HG02973 (cell line): ENCODE results near the gene PCDHB14.
"Not testable (repeated sequence)": the region's sequence is repeated elsewhere in the genome, so short reads cannot be mapped to it uniquely, and the experiment has no call there.

Experiments
- ATAC-seq: cut with Tn5 transposase; IDR thresholded peaks from one replicate; pipeline ENCODE4 v1.9.1; 2021; ENCODE audit warnings: moderate library complexity; ENCODE audit not compliant: unreplicated experiment

Gene PCDHB14

DNA sequence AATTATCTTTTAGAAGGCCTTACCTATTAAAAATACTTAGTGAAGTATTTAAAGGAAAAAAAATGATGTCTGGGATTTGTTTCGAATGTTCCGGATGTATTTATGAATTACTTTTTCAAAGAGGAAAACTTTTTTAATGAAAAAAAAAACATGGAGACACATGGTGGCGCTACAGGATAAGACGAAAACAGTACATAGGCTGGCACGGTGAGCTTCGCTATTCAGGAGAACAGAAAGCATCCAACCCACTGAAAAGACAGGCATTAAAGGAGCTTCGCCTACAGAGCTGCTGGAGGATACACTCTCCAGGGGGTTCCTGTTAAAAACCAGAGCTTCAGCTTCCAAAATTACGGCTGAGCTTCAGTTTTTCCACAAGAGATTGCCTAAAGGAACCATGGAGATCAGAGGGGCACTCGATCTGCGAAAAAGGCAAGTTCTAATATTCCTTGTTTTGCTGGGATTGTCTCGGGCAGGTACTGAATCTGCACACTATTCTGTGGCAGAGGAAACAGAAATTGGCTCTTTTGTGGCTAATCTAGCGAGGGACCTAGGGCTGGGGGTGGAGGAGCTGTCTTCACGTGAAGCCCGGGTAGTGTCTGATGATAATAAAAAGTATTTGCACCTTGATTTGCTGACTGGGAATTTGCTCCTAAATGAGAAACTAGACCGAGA, at the start of gene PCDHB14:
Gene PCDHB14, plus strand, starts transcription at position 232 of the 672 bp plus-strand sequence. Its CDS starts 163 bp downstream, at position 395.
- ATAC-seq = no peak

DNA sequence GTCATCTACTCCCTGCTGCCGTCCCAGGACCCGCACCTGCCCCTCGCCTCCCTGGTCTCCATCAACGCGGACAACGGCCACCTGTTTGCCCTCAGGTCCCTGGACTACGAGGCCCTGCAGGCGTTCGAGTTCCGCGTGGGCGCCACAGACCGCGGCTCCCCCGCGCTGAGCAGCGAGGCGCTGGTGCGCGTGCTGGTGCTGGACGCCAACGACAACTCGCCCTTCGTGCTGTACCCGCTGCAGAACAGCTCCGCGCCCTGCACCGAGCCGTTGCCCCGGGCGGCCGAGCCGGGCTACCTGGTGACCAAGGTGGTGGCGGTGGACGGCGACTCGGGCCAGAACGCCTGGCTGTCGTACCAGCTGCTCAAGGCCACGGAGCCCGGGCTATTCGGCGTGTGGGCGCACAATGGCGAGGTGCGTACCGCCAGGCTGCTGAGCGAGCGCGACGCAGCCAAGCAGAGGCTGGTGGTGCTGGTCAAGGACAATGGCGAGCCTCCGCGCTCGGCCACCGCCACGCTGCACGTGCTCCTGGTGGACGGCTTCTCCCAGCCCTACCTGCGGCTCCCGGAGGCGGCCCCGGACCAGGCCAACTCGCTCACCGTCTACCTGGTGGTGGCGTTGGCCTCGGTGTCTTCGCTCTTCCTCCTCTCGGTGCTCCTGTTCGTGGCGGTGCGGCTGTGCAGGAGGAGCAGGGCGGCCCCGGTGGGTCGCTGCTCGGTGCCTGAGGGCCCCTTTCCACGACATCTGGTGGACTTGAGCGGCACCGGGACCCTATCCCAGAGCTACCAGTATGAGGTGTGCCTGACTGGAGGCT, 48.6 kb upstream of the PCDHB14 start:
- not testable (repeated sequence) for ATAC-seq

DNA sequence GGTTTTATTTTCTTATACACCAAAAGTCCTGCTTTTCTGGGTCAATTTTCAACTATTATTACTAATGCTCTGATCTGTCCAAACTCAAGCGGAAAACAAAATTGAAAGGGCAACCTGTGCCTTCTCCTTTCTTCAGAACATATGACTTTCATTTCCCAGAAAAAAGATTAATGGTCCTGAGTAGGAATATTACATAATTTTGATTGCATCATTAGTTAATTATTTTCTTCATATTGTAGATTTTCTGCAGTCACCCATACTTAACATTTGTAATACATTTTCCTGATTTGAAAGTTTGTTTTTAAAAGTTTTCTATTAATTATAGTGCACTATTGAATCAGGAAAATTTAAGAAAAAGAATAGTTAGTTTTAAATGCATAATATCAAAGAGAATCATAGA, 47.2 kb upstream of the PCDHB14 start:
- ATAC-seq = no peak

DNA sequence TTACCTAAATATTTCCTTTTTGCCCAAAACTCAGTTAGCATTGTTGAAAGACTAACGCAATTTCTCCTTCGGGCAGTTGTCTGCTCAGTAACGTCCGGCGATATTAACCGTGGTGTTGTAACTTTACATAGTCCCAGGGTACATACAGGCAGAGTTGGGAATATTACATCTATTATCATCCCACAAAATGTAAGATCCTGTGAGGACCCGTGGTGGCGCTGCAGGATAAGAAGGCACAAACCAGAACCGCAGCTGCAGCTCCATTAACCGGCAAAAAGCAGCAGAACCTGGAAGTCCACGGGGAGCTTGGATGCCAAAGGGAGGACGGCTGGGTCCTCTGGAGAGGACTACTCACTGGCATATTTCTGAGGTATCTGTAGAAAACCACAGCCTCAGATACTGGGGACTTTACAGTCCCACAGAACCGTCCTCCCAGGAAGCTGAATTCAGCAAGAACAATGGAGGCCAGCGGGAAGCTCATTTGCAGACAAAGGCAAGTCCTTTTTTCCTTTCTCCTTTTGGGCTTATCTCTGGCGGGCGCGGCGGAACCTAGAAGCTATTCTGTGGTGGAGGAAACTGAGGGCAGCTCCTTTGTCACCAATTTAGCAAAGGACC, 45.5 kb upstream of the PCDHB14 start, which contains the start of gene PCDHB8:
Gene PCDHB8, plus strand, starts transcription at position 214 of the 615 bp plus-strand sequence. Its CDS starts 245 bp downstream, at position 459.
- not testable (repeated sequence) for ATAC-seq

DNA sequence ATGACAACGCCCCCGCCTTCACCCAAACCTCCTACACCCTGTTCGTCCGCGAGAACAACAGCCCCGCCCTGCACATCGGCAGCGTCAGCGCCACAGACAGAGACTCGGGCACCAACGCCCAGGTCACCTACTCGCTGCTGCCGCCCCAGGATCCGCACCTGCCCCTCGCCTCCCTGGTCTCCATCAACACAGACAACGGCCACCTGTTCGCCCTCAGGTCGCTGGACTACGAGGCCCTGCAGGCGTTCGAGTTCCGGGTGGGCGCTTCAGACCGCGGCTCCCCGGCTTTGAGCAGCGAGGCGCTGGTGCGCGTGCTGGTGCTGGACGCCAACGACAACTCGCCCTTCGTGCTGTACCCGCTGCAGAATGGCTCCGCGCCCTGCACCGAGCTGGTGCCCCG, 43.8 kb upstream of the PCDHB14 start:
- ATAC-seq = not testable (repeated sequence)

DNA sequence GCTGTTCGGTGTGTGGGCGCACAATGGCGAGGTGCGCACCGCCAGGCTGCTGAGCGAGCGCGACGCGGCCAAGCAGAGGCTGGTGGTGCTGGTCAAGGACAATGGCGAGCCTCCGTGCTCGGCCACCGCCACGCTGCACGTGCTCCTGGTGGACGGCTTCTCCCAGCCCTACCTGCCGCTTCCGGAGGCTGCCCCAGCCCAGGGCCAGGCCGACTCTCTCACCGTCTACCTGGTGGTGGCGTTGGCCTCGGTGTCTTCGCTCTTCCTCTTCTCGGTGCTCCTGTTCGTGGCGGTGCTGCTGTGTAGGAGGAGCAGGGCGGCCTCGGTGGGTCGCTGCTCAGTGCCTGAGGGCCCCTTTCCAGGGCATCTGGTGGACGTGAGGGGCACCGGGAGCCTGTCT, 43.3 kb upstream of the PCDHB14 start:
- ATAC-seq = not testable (repeated sequence)

DNA sequence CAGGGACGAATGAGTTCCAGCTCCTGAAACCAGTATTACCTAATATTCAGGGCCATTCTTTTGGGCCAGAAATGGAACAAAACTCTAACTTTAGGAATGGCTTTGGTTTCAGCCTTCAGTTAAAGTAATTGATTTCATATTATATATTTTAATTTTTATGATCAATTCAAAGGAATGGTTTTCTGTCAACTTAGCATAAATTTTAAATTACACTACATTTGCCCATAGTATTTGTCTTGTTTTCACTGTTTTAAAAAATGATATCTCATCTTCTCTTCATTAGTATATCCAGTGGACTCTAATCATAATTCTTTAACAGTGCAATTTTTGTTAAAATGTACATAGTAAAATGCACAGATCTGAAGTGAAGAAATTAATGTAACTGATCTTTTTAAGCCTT, 42.8 kb upstream of the PCDHB14 start:
- no peak for ATAC-seq

DNA sequence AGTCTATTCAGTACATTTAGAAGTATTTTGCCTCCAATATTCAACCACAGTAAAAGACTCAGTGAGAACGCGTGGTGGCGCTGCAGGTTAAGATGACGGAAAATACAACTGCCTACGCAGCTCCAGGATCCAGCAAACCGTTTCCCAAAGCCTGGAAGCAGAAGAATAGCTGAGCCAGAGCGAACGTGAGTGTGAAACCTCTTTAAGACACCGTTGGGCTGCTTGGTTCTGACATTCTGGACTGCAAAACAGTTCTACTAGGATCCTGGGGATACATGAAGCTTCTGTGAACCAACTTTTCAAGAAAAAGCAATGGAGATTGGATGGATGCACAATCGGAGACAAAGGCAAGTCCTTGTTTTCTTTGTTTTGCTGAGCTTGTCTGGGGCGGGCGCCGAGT, 40.9 kb upstream of the PCDHB14 start, which contains the start of gene PCDHB16:
Gene PCDHB16, plus strand, starts transcription at position 140 of the 400 bp plus-strand sequence. Its CDS starts 173 bp downstream, at position 313.
- no peak for ATAC-seq

DNA sequence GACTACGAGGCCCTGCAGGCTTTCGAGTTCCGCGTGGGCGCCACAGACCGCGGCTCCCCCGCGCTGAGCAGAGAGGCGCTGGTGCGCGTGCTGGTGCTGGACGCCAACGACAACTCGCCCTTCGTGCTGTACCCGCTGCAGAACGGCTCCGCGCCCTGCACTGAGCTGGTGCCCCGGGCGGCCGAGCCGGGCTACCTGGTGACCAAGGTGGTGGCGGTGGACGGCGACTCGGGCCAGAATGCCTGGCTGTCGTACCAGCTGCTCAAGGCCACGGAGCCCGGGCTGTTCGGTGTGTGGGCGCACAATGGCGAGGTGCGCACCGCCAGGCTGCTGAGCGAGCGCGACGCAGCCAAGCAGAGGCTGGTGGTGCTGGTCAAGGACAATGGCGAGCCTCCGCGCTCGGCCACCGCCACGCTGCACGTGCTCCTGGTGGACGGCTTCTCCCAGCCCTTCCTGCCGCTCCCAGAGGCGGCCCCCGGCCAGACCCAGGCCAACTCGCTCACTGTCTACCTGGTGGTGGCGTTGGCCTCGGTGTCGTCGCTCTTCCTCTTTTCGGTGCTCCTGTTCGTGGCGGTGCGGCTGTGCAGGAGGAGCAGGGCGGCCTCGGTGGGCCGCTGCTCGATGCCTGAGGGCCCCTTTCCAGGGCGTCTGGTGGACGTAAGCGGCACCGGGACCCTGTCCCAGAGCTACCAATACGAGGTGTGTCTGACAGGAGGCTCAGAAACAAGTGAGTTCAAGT, 38.9 kb upstream of the PCDHB14 start:
- ATAC-seq = not testable (repeated sequence)

DNA sequence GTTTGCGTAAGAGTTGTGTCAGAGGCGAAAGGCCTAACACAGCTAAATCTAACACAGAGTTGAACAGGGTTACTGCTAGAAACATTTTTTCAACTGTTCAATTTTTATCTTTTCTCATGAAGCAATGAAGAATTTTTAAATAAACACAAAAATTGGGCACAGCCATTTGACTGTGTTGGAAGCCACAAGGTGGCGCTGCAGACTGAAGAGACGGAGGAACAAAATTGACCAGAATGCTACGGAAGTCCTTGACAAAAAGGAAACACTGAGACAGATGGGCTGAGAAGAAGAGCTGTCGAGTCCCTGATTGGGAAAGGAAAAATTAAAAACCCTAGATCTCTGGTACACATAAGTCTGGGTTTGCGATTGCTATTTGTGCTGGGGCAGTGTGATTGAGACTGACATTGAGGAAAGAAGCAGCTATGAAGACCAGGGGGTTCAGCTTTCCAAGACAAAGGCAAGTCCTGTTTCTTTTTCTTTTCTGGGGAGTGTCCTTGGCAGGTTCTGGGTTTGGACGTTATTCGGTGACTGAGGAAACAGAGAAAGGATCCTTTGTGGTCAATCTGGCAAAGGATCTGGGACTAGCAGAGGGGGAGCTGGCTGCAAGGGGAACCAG, 36.1 kb upstream of the PCDHB14 start, which contains the start of gene PCDHB9:
Gene PCDHB9, plus strand, starts transcription at position 265 of the 616 bp plus-strand sequence. Its CDS starts 158 bp downstream, at position 423.
- no peak for ATAC-seq

DNA sequence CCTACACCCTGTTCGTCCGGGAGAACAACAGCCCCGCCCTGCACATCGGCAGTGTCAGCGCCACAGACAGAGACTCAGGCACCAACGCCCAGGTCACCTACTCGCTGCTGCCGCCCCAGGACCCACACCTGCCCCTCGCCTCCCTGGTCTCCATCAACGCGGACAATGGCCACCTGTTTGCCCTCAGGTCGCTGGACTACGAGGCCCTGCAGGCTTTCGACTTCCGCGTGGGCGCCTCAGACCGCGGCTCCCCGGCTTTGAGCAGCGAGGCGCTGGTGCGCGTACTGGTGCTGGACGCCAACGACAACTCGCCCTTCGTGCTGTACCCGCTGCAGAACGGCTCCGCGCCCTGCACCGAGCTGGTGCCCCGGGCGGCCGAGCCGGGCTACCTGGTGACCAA, 34.5 kb upstream of the PCDHB14 start:
- ATAC-seq = not testable (repeated sequence)

DNA sequence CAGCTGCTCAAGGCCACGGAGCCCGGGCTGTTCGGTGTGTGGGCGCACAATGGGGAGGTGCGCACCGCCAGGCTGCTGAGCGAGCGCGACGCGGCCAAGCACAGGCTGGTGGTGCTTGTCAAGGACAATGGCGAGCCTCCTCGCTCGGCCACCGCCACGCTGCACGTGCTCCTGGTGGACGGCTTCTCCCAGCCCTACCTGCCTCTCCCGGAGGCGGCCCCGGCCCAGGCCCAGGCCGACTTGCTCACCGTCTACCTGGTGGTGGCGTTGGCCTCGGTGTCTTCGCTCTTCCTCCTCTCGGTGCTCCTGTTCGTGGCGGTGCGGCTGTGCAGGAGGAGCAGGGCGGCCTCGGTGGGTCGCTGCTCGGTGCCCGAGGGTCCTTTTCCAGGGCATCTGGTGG, 34.0 kb upstream of the PCDHB14 start:
- not testable (repeated sequence) for ATAC-seq

DNA sequence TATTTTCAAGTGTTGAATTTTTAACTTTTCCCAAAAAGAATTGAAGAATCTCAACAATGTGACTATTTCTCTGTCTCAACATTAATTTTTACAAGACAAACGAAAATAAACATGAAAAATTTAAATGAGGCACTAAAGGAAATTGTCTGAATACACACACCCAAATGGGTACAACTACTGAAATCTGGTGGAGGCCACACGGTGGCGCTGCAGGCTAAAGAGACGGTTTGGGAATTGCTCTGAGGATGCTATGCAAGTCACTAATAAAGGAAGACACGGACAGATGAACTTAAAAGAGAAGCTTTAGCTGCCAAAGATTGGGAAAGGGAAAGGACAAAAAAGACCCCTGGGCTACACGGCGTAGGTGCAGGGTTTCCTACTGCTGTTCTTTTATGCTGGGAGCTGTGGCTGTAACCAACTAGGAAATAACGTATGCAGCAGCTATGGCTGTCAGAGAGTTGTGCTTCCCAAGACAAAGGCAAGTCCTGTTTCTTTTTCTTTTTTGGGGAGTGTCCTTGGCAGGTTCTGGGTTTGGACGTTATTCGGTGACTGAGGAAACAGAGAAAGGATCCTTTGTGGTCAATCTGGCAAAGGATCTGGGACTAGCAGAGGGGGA, 30.9 kb upstream of the PCDHB14 start, which contains the start of gene PCDHB10:
Gene PCDHB10, plus strand, starts transcription at position 244 of the 616 bp plus-strand sequence. Its CDS starts 200 bp downstream, at position 444.
- ATAC-seq = no peak

DNA sequence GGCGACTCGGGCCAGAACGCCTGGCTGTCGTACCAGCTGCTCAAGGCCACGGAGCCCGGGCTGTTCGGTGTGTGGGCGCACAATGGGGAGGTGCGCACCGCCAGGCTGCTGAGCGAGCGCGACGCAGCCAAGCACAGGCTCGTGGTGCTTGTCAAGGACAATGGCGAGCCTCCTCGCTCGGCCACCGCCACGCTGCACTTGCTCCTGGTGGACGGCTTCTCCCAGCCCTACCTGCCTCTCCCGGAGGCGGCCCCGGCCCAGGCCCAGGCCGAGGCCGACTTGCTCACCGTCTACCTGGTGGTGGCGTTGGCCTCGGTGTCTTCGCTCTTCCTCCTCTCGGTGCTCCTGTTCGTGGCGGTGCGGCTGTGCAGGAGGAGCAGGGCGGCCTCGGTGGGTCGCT, 28.8 kb upstream of the PCDHB14 start:
- ATAC-seq = not testable (repeated sequence)

DNA sequence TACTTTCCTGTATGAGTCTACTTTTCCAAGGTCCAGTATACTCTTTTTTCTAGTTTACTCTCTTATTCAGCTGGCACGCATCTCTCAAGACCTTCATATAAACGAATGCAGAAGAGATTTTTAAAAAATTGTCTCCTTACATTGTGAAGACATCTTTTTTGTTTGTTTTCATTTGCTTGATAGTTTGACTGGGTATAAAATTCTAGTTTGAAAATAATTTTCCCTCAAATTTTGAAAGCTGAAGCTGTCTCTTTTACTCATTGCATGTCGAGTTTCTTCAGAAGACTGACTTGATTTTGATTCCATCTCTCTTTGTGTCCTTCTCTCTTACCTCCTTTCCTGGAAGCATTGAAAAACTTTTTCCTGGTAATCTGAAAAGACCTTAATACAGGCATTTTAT, 26.8 kb upstream of the PCDHB14 start:
- no peak for ATAC-seq

DNA sequence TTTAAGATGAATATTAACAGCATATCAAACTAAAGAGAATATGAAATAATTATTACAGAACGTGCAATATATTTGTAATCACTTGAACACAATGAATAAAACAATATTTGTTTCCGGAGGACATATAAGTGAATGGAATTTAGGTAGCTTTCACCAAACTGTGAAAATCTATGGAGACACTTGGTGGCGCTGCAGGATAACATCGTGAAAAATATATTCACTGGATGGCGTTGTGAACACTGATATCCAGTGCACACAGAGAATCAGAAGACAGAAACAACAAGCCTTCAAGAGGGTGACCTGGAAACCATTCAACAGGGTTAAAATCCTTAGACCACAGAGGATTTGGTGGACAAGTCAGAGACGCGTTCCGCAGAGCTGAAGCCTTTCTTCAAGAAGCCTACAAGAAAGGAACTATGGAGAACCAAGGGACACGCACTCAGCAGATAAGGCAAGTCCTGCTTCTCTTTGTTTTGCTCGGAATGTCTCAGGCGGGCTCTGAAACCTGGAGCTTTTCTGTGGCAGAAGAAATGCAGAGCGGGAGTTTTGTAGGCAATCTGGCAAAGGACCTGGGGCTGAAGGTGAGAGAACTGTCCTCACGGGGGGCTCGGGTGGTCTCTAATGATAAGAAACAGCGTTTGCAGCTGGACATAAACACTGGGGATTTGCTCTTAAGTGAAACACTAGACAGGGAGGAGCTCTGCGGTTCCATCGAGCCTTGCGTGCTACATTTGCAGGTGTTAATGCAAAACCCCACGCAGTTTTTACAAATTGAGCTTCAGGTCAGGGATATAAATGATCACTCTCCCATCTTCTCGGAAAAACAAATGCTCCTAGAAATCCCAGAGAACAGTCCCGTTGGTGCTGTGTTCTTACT, 23.5 kb upstream of the PCDHB14 start, which contains the start of gene PCDHB11:
Gene PCDHB11, plus strand, starts transcription at position 269 of the 877 bp plus-strand sequence. Its CDS starts 148 bp downstream, at position 417.
- no peak for ATAC-seq

DNA sequence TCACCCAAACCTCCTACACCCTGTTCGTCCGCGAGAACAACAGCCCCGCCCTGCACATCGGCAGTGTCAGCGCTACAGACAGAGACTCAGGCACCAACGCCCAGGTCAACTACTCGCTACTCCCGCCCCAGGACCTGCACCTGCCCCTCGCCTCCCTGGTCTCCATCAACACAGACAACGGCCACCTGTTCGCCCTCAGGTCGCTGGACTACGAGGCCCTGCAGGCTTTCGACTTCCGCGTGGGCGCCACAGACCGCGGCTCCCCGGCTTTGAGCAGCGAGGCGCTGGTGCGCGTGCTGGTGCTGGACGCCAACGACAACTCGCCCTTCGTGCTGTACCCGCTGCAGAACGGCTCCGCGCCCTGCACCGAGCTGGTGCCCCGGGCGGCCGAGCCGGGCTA, 22.0 kb upstream of the PCDHB14 start:
- not testable (repeated sequence) for ATAC-seq

DNA sequence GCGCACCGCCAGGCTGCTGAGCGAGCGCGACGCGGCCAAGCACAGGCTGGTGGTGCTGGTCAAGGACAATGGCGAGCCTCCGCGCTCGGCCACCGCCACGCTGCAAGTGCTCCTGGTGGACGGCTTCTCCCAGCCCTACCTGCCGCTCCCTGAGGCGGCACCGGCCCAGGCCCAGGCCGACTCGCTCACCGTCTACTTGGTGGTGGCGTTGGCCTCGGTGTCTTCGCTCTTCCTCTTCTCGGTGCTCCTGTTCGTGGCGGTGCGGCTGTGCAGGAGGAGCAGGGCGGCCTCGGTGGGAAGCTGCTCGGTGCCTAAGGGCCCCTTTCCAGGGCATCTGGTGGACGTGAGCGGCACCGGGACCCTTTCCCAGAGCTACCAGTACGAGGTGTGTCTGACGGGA, 21.5 kb upstream of the PCDHB14 start:
- ATAC-seq = not testable (repeated sequence)
